Epithelial cell of umbilical artery (primary cell): ENCODE data around the gene IRX1. TPM values are rescaled to one million over a fixed set of nuclear protein-coding genes. Genes with fewer than 3 reads are reported as not detected.

Experiments used
- total RNA-seq: library from RNA; depleted of rRNA; stranded (reverse); fragments of >200 nt; gene quantifications from 2 replicates; pipeline ENCODE4 v1.2.3, GENCODE V29; 2014

IRX1 gene
- total RNA-seq = under 0.01 TPM in 1 of 2 replicates, not detected in the other

DNA sequence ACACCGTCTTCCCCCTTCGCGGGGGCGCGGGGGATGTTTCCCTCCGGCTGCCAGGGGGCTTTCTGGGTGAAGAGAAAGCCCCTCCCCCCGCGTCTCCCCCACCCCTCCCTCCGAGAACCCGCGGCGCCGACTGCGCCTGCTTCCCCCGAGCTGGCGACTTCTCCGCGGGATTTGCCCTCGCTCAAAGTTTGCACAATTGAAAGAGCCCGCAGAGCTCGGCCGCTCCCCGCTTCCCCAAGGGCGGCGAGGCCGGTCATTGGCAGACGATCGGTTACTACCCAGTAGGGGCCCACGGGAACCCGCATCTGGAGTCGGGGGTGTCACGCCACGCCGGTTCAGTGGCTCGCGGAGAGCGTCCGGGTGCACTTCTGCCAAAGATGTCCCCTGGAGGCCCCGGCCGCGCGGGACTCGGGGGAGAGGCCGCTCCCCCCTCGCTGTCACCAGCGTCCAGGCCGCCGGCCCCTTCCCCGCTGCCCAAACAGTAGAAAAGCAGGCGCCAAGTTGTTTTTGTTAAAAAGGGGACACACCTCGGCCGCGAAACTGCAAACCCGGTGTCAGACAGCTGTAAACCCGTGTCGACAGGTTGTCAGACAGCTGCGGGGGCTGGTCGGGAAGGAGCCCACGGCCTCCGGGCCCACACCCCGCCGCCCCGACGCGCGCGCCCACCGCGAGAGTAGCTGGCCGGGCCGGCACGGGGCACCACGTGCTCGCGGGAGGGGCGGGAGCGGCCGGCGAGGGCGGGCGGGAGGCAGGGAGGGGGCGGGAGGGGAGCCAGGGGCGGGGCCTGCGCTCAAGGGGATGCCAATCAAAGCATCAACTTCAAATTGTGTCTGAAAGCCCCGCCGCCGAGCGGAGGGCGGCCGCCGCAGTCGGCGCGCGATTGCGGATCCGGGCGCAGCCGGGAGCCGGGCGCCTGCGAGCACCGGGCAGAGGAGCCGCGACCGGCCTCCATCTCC, at the start of gene IRX1:
Gene IRX1 (plus strand): TSS at position 827 of the 956 bp plus-strand sequence. CDS start 274 bp downstream, outside the sequence.

